HepG2 (cell line): ENCODE results near the gene NAGK.

Experiments
- ZNF350 ChIP-seq: sonication (generic); formaldehyde crosslinking; IDR thresholded peaks from 2 replicates; pipeline ENCODE4 v1.4.0; 2020; ENCODE audit warnings: mild to moderate bottlenecking, low read depth, missing genetic modification reagents, borderline replicate concordance
- TF ChIP-seq, protein P1 (sequence below): sonication (generic); formaldehyde crosslinking; IDR thresholded peaks from 2 replicates; pipeline ENCODE4 v1.4.0; 2020; ENCODE audit warnings: mild to moderate bottlenecking, missing genetic modification reagents

DNA sequence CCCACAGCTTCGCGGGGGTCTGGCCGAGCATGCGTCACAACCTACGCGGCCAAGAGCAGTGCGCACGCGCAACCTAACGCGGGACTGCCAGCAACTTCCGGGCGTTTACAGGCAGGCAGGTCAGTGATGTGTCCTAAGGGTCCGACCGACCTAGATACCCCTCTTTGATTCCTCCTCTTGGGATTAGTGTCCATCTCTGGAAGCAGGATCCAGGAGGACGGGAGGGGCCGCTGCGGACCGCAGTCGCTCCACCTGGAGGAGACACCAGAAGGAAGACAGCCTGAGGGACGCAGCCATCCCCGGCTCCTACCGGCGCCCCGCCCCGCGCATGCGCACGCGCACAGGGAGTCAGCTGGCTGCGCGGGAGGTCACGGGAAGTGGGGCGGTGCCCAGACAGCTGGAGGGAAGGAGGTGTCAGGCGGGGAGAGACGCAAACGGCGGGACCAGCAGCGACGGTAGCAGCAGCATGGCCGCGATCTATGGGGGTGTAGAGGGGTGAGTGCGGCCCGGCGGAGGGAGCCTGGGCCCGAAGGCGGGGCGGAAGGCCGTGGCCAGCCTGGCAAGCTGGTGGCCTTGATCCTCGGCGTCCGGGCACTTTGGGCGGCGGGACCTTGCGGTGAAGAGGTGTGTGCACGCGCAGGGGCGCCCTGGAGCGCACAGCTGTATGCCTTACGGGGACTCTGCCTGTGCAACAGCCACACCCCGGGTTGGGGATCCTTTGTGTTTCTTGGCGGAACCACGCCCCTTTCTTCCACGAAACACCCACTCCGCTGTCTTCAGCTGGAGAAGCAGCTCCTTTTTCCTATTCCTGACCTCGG lies at the start of gene NAGK:
- TF ChIP-seq, protein P1, sequence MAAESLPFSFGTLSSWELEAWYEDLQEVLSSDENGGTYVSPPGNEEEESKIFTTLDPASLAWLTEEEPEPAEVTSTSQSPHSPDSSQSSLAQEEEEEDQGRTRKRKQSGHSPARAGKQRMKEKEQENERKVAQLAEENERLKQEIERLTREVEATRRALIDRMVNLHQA (CRISPR knock-in tag) = no peak; the same call in 1 of the 2 replicates
- peak; percentile 99 for TF ChIP-seq ZNF350
